ENCODE measurements around the gene PTPRK.

PTPRK gene

DNA sequence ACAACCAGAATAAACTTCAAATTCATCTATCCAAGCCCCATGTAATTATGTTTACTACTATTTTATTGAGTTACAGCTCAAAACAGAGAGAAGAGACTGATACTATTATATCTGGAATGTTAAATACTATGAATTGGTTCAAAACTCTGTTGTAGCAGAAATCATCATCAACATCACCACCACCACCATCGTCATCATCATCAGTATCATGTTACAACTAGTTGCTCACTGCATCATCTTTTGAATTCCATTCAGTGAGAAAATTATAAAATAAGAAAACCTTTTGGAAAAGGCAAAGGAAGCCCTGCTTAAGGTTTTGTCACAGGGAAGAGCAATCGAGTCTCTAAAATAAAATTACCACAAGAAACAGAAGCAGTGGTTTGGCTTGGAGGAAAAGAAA is 583.3 kb downstream of the PTPRK start:
- no peak for ATAC-seq
- TF ChIP-seq GLIS3 (CRISPR knock-in tag; IDR thresholded peaks at IDR 0.05) = no peak
- TF ChIP-seq ZFP3 (CRISPR knock-in tag; IDR thresholded peaks at IDR 0.05) = no peak
- TF ChIP-seq ZNF70 (CRISPR knock-in tag; IDR thresholded peaks at IDR 0.05) = no peak
- no peak for TF ChIP-seq BACH2 (CRISPR knock-in tag; IDR thresholded peaks at IDR 0.05; ENCODE audit: borderline replicate concordance)
- TF ChIP-seq ARNTL (CRISPR knock-in tag; IDR thresholded peaks at IDR 0.05; ENCODE audit: borderline replicate concordance, low read depth) = no peak
- TF ChIP-seq, protein P1, sequence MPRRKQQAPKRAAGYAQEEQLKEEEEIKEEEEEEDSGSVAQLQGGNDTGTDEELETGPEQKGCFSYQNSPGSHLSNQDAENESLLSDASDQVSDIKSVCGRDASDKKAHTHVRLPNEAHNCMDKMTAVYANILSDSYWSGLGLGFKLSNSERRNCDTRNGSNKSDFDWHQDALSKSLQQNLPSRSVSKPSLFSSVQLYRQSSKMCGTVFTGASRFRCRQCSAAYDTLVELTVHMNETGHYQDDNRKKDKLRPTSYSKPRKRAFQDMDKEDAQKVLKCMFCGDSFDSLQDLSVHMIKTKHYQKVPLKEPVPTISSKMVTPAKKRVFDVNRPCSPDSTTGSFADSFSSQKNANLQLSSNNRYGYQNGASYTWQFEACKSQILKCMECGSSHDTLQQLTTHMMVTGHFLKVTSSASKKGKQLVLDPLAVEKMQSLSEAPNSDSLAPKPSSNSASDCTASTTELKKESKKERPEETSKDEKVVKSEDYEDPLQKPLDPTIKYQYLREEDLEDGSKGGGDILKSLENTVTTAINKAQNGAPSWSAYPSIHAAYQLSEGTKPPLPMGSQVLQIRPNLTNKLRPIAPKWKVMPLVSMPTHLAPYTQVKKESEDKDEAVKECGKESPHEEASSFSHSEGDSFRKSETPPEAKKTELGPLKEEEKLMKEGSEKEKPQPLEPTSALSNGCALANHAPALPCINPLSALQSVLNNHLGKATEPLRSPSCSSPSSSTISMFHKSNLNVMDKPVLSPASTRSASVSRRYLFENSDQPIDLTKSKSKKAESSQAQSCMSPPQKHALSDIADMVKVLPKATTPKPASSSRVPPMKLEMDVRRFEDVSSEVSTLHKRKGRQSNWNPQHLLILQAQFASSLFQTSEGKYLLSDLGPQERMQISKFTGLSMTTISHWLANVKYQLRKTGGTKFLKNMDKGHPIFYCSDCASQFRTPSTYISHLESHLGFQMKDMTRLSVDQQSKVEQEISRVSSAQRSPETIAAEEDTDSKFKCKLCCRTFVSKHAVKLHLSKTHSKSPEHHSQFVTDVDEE (CRISPR knock-in tag; IDR thresholded peaks at IDR 0.05) = no peak
- no peak for TF ChIP-seq OSR1 (CRISPR knock-in tag; IDR thresholded peaks at IDR 0.05)
- TF ChIP-seq ZNF565 (CRISPR knock-in tag; conservative IDR thresholded peaks at IDR 0.05; ENCODE audit: low read depth) = no peak
- TF ChIP-seq ZC3H10 (CRISPR knock-in tag; IDR thresholded peaks at IDR 0.05) = no peak
- TF ChIP-seq, protein P2, sequence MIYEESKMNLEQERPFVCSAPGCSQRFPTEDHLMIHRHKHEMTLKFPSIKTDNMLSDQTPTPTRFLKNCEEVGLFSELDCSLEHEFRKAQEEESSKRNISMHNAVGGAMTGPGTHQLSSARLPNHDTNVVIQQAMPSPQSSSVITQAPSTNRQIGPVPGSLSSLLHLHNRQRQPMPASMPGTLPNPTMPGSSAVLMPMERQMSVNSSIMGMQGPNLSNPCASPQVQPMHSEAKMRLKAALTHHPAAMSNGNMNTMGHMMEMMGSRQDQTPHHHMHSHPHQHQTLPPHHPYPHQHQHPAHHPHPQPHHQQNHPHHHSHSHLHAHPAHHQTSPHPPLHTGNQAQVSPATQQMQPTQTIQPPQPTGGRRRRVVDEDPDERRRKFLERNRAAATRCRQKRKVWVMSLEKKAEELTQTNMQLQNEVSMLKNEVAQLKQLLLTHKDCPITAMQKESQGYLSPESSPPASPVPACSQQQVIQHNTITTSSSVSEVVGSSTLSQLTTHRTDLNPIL (CRISPR knock-in tag; IDR thresholded peaks at IDR 0.05; ENCODE audit: low read depth) = no peak
- no peak for TF ChIP-seq TOX (CRISPR knock-in tag; IDR thresholded peaks at IDR 0.05; ENCODE audit: borderline replicate concordance)
- no peak for TF ChIP-seq ESRRG (CRISPR knock-in tag; IDR thresholded peaks at IDR 0.05)
- TF ChIP-seq SNAI2 (CRISPR knock-in tag; IDR thresholded peaks at IDR 0.05) = no peak
- TF ChIP-seq, protein P3, sequence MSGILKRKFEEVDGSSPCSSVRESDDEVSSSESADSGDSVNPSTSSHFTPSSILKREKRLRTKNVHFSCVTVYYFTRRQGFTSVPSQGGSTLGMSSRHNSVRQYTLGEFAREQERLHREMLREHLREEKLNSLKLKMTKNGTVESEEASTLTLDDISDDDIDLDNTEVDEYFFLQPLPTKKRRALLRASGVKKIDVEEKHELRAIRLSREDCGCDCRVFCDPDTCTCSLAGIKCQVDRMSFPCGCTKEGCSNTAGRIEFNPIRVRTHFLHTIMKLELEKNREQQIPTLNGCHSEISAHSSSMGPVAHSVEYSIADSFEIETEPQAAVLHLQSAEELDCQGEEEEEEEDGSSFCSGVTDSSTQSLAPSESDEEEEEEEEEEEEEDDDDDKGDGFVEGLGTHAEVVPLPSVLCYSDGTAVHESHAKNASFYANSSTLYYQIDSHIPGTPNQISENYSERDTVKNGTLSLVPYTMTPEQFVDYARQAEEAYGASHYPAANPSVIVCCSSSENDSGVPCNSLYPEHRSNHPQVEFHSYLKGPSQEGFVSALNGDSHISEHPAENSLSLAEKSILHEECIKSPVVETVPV (CRISPR knock-in tag; IDR thresholded peaks at IDR 0.05) = no peak
- no peak for TF ChIP-seq ISL1 (CRISPR knock-in tag; IDR thresholded peaks at IDR 0.05)
- TF ChIP-seq PPARA (CRISPR knock-in tag; IDR thresholded peaks at IDR 0.05; ENCODE audit: borderline replicate concordance) = no peak
- TF ChIP-seq CSDC2 (CRISPR knock-in tag; IDR thresholded peaks at IDR 0.05) = no peak

DNA sequence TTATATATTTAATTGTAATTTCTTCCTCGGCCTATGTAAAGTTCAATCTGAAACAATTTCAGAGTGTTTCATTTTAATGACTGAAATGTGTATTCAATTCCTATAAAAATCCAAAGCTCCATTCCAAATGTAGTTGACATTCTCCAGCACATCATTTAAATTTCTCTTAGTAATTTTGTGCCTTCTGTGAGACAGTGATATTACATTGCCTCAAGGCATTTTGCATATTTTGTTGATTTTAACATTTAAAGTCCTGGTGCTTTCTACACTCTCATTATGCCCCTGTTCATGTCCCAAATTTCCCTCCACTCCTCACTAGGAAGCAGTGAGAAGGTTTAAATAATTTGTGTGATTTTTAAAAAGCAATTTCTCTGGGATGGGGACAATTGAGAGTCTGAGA is 585.4 kb downstream of the PTPRK start:
- TF ChIP-seq BACH2 (CRISPR knock-in tag; IDR thresholded peaks at IDR 0.05; ENCODE audit: borderline replicate concordance) (no peak), ZFP30 (CRISPR knock-in tag; IDR thresholded peaks at IDR 0.05) (no peak), TOX (CRISPR knock-in tag; IDR thresholded peaks at IDR 0.05; ENCODE audit: borderline replicate concordance) (no peak), RARB (CRISPR knock-in tag; IDR thresholded peaks at IDR 0.05) (no peak), TCF4 (CRISPR knock-in tag; IDR thresholded peaks at IDR 0.05; ENCODE audit: borderline replicate concordance) (no peak), SNAI2 (CRISPR knock-in tag; IDR thresholded peaks at IDR 0.05) (no peak), ZNF565 (CRISPR knock-in tag; conservative IDR thresholded peaks at IDR 0.05; ENCODE audit: low read depth) (no peak), ZFP3 (CRISPR knock-in tag; IDR thresholded peaks at IDR 0.05) (no peak), ZC3H10 (CRISPR knock-in tag; IDR thresholded peaks at IDR 0.05) (no peak), ZNF8 (CRISPR knock-in tag; IDR thresholded peaks at IDR 0.05) (no peak), ISL1 (CRISPR knock-in tag; IDR thresholded peaks at IDR 0.05) (no peak)
- TF ChIP-seq, protein P1 (CRISPR knock-in tag; IDR thresholded peaks at IDR 0.05) = no peak
- TF ChIP-seq, protein P2 (CRISPR knock-in tag; IDR thresholded peaks at IDR 0.05; ENCODE audit: low read depth) = no peak
- TF ChIP-seq, protein P4, sequence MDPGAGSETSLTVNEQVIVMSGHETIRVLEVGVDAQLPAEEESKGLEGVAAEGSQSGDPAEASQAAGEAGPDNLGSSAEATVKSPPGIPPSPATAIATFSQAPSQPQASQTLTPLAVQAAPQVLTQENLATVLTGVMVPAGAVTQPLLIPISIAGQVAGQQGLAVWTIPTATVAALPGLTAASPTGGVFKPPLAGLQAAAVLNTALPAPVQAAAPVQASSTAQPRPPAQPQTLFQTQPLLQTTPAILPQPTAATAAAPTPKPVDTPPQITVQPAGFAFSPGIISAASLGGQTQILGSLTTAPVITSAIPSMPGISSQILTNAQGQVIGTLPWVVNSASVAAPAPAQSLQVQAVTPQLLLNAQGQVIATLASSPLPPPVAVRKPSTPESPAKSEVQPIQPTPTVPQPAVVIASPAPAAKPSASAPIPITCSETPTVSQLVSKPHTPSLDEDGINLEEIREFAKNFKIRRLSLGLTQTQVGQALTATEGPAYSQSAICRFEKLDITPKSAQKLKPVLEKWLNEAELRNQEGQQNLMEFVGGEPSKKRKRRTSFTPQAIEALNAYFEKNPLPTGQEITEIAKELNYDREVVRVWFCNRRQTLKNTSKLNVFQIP (CRISPR knock-in tag; IDR thresholded peaks at IDR 0.05; ENCODE audit: borderline replicate concordance, low read depth) = no peak
- TF ChIP-seq, protein P5, sequence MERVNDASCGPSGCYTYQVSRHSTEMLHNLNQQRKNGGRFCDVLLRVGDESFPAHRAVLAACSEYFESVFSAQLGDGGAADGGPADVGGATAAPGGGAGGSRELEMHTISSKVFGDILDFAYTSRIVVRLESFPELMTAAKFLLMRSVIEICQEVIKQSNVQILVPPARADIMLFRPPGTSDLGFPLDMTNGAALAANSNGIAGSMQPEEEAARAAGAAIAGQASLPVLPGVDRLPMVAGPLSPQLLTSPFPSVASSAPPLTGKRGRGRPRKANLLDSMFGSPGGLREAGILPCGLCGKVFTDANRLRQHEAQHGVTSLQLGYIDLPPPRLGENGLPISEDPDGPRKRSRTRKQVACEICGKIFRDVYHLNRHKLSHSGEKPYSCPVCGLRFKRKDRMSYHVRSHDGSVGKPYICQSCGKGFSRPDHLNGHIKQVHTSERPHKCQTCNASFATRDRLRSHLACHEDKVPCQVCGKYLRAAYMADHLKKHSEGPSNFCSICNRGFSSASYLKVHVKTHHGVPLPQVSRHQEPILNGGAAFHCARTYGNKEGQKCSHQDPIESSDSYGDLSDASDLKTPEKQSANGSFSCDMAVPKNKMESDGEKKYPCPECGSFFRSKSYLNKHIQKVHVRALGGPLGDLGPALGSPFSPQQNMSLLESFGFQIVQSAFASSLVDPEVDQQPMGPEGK (CRISPR knock-in tag; IDR thresholded peaks at IDR 0.05; ENCODE audit: borderline replicate concordance) = no peak
- no peak for ATAC-seq

Measured in SK-N-SH treated with all-trans-retinoic acid at 6 μM for 48 hours (cell line).